ENCODE results near the gene ARHGAP8. TPM values are rescaled to one million over a fixed set of nuclear protein-coding genes. Genes with fewer than 3 reads are reported as not detected.
"Not testable (repeated sequence)": the region's sequence is repeated elsewhere in the genome, so short reads cannot be mapped to it uniquely, and the experiment has no call there.

ARHGAP8 gene
- total RNA-seq, 2 donors from 2014 or later, result 2.8 to 4.4 TPM

DNA sequence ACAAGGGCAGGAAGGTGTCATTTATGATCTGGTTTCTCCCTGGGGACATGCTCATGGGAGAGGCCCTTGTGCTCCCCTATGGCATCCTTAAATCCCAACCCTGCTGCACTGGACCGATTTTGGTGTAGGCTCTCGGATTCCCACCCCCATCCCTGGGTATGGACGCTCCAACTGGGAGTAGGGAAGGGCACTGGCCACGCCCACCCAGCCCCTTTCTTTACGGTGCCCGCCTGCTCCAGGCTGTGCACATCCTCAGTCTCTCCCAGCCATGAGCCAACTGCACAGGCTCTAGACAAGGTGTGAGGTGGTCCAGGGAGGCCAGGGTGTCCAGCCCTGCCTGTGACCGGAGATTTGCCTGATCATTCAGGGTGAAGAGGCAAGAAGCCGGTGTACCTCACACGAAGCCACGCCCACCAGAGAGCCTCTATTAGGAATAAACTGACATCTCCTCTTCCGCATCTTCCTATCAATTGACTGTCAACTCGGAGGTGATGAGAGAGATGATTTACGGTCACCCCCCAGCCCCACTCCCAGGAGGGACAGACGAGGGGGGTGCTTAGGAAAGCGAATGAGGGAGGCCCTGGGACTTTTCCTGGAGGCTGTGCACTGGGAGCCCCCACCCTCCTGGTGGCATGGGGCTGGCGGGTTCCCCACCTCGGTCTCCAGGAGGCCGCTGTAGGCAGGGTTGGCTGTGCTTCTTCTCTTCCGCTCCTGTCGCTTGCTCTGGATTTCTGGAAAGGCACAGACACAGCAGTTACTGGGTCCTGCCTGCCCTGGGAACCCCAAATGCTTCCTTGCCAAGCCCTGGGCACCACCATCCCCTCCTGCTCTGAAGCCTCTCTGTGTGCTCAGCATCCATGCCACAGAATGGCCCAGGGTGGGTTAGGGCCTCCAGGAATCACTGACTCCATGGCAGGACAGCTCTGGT is 140.7 kb downstream of the ARHGAP8 start:
- no peaks in the 10 kb centered on the region for H3K27me3 Mint-ChIP-seq (ENCODE audit: low read depth)
- no peak for ATAC-seq (replicated peaks in 1 of 2)
- no peak overlapping the region for H3K27ac Mint-ChIP-seq
- H3K4me1 Mint-ChIP-seq (ENCODE audit: low read depth), result no peaks in the 10 kb centered on the region
- H3K36me3 Mint-ChIP-seq (ENCODE audit: insufficient read depth in 2 of 2), result no peaks in the 10 kb centered on the region
- no peak overlapping the region for H3K4me3 Mint-ChIP-seq
- DNase-seq, result no peak
- H3K9me3 Mint-ChIP-seq, result no peaks in the 10 kb centered on the region

DNA sequence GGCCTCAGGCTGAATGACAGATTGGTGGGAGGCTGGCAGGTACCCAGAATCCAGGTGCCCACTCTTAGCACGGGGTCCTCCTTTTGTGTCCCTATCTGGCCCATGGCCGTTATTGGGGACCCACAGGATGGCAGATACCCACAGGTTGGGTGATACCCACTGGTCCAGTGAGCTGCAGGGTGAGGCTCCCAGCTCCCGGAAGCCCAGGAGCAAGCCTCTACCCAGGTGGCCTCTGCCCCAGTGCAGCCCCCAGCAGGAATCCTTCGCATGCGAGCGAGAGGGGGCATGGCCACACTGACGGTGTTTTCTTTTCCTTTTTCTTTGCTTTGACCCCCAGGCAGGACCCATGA is 141.3 kb downstream of the ARHGAP8 start:
- Mint-ChIP-seq H3K36me3 (ENCODE audit: insufficient read depth in 2 of 2) (no peaks in the 10 kb centered on the region), H3K27ac (no peak overlapping the region), H3K27me3 (ENCODE audit: low read depth) (no peaks in the 10 kb centered on the region), H3K4me3 (no peak overlapping the region), H3K4me1 (ENCODE audit: low read depth) (no peaks in the 10 kb centered on the region), H3K9me3 (no peaks in the 10 kb centered on the region)
- ATAC-seq (replicated peaks in 1 of 2) (no peak), DNase-seq (no peak)

GRCh38 chr22:44894321-44894720 is 141.9 kb downstream of the ARHGAP8 start:
- H3K4me1 Mint-ChIP-seq (ENCODE audit: low read depth), result no peaks in the 10 kb centered on the region
- no peaks in the 10 kb centered on the region for H3K9me3 Mint-ChIP-seq
- H3K27me3 Mint-ChIP-seq (ENCODE audit: low read depth), result no peaks in the 10 kb centered on the region
- no peak overlapping the region for H3K4me3 Mint-ChIP-seq
- DNase-seq (no peak), ATAC-seq (replicated peaks in 1 of 2) (no peak)
- H3K36me3 Mint-ChIP-seq (ENCODE audit: insufficient read depth in 2 of 2), result no peaks in the 10 kb centered on the region
- H3K27ac Mint-ChIP-seq, result no peak overlapping the region

DNA sequence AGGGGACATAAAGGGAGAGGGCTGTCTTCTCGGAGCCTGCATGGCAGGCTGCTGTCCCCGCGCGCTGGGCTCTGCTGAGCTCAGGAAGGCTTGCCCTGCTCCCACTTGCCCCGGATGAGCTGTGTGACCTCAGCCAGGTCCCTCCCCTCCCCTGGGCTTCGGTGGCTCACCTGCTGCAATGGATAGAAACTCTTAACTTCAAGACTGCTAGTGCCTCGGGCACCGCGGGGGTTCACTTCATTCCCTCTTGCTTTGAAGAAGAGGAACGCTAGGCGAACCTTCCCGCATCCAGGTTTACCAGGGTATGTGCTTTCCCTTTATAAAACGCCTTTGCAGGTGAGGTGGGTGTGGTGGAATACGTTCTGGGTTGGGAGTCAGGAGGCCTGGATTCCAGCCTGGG is 142.4 kb downstream of the ARHGAP8 start:
- H3K4me3 Mint-ChIP-seq, result no peak overlapping the region
- no peak for DNase-seq
- H3K27me3 Mint-ChIP-seq (ENCODE audit: low read depth), result no peaks in the 10 kb centered on the region
- H3K36me3 Mint-ChIP-seq (ENCODE audit: insufficient read depth in 2 of 2), result no peaks in the 10 kb centered on the region
- ATAC-seq (replicated peaks in 1 of 2), result no peak
- no peak overlapping the region for H3K27ac Mint-ChIP-seq
- no peaks in the 10 kb centered on the region for H3K4me1 Mint-ChIP-seq (ENCODE audit: low read depth)
- no peaks in the 10 kb centered on the region for H3K9me3 Mint-ChIP-seq

DNA sequence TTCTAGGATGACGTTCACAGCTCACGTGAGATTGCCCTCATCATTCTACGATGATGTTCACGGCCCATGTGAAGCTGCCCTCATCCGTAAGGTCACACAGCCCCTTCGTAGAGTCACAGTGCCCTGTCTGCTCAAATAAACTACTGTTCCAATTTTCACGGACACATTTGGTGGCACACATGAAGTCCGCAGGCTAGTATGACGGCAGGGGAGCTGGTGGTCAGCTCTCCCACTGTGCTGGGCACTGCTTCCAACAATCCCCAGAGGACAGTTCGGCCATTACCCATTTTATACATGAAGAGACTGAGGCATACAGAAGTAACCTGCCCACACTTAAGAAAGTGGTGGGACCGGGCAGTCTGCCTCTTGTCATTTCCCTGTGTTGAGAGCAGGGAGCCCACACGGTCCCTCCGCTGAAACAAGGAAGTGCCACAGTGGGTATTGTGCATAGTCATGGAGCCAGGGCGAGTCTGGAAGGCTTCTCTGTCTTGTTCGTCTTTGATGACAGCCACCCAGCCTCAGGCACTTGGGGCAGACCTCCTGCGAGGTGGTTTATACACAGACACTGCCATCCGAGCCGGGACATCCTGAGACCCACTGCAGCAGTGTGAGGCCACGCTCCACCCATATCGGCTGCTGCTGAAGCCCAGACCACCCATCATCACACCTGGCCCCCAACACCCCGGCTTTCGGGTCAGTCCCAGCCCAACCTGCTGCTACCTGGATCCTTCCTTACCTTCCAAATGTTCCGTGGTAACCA is 143.1 kb downstream of the ARHGAP8 start:
- Mint-ChIP-seq H3K27ac (no peak overlapping the region), H3K36me3 (ENCODE audit: insufficient read depth in 2 of 2) (no peaks in the 10 kb centered on the region), H3K4me1 (ENCODE audit: low read depth) (no peaks in the 10 kb centered on the region), H3K4me3 (no peak overlapping the region), H3K27me3 (ENCODE audit: low read depth) (no peaks in the 10 kb centered on the region), H3K9me3 (peaks cover 0 to 2% of the 10 kb centered on the region in 2 donors)
- ATAC-seq (replicated peaks in 1 of 2), result no peak
- no peak for DNase-seq

- no peak for ATAC-seq (replicated peaks in 1 of 2)
- Mint-ChIP-seq H3K36me3 (ENCODE audit: insufficient read depth in 2 of 2) (peaks cover 4 to 11% of the 10 kb centered on the region in 2 donors), H3K27me3 (ENCODE audit: low read depth) (peaks cover 7% of the 10 kb centered on the region), H3K4me3 (no peak overlapping the region), H3K4me1 (ENCODE audit: low read depth) (no peaks in the 10 kb centered on the region), H3K27ac (no peak overlapping the region), H3K9me3 (peaks cover 5 to 8% of the 10 kb centered on the region in 2 donors)
- DNase-seq, result no peak
Measured at GRCh38 chr22:44898236-44898635, 145.9 kb downstream of the ARHGAP8 start.

DNA sequence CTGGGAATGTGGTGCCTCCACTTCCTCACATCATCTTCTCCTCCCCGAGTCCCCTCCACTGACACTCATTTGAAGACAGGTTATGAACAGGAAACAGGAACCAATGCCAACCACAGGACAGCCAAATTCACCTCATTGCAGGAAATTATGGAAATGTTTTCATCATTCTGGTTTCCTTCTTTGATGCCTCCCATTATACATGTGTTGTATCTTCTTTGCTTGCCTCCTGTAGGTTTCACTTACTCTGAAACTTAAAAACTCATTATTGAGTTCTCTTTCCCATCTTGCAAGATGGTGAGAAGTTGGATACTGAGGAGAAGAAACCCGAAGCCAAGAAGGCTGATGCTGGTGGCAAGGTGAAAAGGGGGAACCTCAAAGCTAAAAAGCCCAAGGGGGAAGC is 148.9 kb downstream of the ARHGAP8 start:
- no peak overlapping the region for H3K27ac Mint-ChIP-seq
- no peak overlapping the region for H3K4me3 Mint-ChIP-seq
- peaks cover 24% of the 10 kb centered on the region for H3K27me3 Mint-ChIP-seq (ENCODE audit: low read depth)
- peaks cover 5 to 12% of the 10 kb centered on the region in 2 donors for H3K9me3 Mint-ChIP-seq
- DNase-seq, result no peak
- peaks cover 4 to 11% of the 10 kb centered on the region in 2 donors for H3K36me3 Mint-ChIP-seq (ENCODE audit: insufficient read depth in 2 of 2)
- no peak for ATAC-seq (replicated peaks in 1 of 2)
- H3K4me1 Mint-ChIP-seq (ENCODE audit: low read depth), result no peaks in the 10 kb centered on the region

- peaks cover 5 to 12% of the 10 kb centered on the region in 2 donors for H3K9me3 Mint-ChIP-seq
- H3K36me3 Mint-ChIP-seq (ENCODE audit: insufficient read depth in 2 of 2), result peaks cover 4 to 11% of the 10 kb centered on the region in 2 donors
- DNase-seq; H3K4me3 Mint-ChIP-seq; H3K4me1 Mint-ChIP-seq (ENCODE audit: low read depth); ATAC-seq (replicated peaks in 1 of 2); H3K27ac Mint-ChIP-seq: not testable (repeated sequence)
- peaks cover 30% of the 10 kb centered on the region for H3K27me3 Mint-ChIP-seq (ENCODE audit: low read depth)
Measured at GRCh38 chr22:44903164-44903563, 150.8 kb downstream of the ARHGAP8 start.

DNA sequence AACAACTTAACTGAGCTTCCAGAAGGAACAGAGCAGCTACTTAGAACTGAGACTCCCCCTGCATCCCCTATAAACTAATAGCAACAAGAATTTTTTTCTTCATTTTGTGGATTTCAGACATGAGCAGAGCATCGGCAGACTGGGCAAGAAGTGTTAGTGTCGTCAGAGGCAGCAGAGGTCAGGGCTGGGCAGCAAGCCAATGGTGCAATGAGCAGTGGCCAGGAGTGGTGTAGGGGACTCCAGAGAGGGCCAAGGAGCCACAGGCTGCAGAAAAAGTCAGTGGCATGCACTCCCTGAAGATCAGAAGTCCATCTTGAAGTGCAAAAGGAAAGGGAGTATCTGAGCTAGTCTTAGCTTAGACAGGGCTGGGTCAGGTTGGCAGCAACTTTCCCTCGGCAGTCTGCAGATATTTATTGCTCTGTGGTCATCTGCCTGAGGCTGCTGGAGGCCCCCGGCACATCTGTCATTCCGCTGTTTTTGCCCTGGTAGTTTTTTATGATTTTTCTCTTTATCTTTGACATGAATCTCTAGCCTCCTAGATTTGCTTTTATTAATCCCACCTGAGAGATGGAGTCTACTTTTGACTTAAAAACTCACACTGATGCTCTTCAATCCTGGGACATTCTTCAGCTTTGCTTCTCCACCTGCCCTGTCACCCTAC is 152.2 kb downstream of the ARHGAP8 start:
- not testable (repeated sequence) for H3K4me1 Mint-ChIP-seq (ENCODE audit: low read depth); H3K4me3 Mint-ChIP-seq; H3K27ac Mint-ChIP-seq; ATAC-seq (replicated peaks in 1 of 2); DNase-seq
- Mint-ChIP-seq H3K27me3 (ENCODE audit: low read depth) (peaks cover 30% of the 10 kb centered on the region), H3K9me3 (peaks cover 5 to 12% of the 10 kb centered on the region in 2 donors), H3K36me3 (ENCODE audit: insufficient read depth in 2 of 2) (peaks cover 4 to 11% of the 10 kb centered on the region in 2 donors)

GRCh38 chr22:44906248-44906936 is 154.0 kb downstream of the ARHGAP8 start:
- ATAC-seq (replicated peaks in 1 of 2) (no peak), DNase-seq (no peak)
- H3K9me3 Mint-ChIP-seq, result peaks cover 10 to 19% of the 10 kb centered on the region in 2 donors

DNA sequence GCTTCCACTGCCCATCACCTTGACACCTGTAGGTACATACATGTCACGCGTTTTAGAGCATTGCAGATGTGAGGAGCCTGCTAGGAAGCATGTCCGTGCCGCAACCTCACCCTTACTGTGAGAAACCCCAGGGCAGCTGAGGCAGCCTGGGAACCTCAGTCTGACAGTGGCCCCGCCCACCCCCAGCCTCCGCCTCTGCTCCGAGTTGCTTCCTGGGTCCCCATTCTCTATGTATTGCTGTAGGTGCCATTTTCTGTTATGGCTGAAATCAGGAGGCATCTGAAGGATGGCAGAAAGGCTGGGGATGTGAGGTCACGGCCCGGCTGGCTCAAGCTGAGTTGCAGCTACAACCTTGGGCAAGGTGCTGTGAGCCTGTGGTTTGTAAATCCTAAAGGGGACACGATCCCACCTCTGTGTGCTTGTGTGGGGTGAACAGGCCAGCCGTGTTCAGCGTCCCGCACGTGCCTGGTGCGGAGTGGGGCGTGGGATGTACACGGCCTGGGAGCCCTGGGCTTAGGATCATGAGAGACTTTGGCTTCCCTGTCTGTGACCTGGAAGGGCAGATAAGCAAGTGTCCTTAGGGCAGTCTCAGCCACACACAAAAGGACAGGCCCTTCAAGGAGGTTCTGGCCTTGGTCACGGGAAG is 154.7 kb downstream of the ARHGAP8 start:
- no peaks in the 10 kb centered on the region for H3K4me1 Mint-ChIP-seq (ENCODE audit: low read depth)
- H3K36me3 Mint-ChIP-seq (ENCODE audit: insufficient read depth in 2 of 2), result peaks cover 4 to 5% of the 10 kb centered on the region in 2 donors
- DNase-seq (no peak), ATAC-seq (replicated peaks in 1 of 2) (no peak)
- no peak overlapping the region for H3K4me3 Mint-ChIP-seq
- H3K27ac Mint-ChIP-seq, result no peak overlapping the region
- peaks cover 11 to 14% of the 10 kb centered on the region in 2 donors for H3K9me3 Mint-ChIP-seq
- peaks cover 37% of the 10 kb centered on the region for H3K27me3 Mint-ChIP-seq (ENCODE audit: low read depth)

More at GRCh38 chr22:44906248-44906936, 154.0 kb downstream of the ARHGAP8 start:
- H3K36me3 Mint-ChIP-seq (ENCODE audit: insufficient read depth in 2 of 2), result peaks cover 4 to 9% of the 10 kb centered on the region in 2 donors
- H3K4me3 Mint-ChIP-seq, result no peak overlapping the region
- no peak overlapping the region for H3K27ac Mint-ChIP-seq
- H3K4me1 Mint-ChIP-seq (ENCODE audit: low read depth), result no peaks in the 10 kb centered on the region
- H3K27me3 Mint-ChIP-seq (ENCODE audit: low read depth), result peaks cover 37% of the 10 kb centered on the region
